HG03378 (cell line): ENCODE measurements around the gene GDF2.

Source experiments
- ATAC-seq: cut with Tn5 transposase; IDR thresholded peaks from one replicate; pipeline ENCODE4 v1.9.1; 2021; ENCODE audit warnings: mild to moderate bottlenecking, moderate library complexity; ENCODE audit not compliant: unreplicated experiment

Gene GDF2

GRCh38 chr10:47350671-47351640 lies 28.7 kb downstream of the GDF2 start:
- no peak for ATAC-seq

DNA sequence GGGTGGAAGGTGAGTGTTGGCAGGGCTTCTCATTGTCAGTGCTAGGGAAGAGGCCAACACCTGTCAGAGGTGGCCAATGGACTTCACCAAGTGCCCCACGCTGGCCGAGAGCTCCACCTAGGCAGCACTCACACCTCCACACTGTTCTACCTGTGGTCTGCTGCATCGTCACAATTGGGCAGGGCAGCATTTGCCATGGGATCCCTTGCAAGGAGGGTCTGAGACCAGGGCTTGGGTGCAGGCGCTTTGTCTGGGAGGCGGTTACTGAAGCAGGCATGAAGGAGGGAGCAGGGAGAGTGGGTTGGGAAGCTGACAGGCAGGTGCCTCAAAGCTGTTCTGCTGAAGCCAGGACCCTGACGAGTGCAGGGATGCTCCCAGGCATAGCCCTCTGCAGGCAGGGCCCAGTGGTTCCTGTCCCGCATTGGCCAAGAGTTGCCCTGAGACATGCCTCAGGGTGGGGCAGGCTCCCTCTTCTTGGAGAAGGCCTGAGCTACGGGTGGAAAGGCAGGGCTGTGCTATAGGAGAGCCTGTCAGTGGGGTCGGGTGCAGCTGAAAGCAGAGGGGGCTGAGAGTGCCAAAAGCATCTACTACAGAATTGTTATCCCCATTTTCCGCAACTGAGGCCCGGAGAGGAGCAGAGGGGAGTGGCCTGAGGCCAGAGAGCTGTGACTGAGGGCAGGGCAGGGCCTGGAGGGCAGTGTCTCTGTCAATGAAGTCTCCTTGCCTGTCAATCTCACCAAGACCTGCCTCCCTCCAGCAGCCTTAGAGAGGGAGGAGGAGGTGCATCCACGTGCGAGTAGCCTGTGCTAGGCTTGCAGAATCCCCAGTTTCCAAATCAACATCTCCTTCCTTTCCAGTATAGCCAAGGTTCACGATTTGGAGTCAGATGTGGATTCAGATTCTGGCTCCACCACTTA lies 29.9 kb downstream of the GDF2 start:
- ATAC-seq, result no peak

DNA sequence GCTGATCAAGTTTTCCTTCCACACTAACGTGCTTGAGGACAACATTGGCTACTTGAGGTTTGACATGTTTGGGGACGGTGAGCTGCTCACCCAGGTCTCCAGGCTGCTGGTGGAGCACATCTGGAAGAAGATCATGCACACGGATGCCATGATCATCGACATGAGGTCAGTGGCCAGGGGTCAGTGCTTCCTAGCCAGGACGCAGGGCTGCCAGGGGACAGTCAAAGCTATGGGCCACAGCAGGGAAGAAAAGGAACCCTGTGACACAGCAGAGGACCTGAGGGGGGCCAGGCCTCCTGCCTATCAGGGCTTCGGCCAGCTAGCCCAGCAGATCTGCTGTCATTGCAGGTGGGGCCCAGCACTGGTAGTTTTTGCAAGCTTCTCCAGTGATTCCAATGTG lies 31.1 kb downstream of the GDF2 start:
- ATAC-seq, result no peak

GRCh38 chr10:47354165-47354564 lies 31.9 kb downstream of the GDF2 start:
- no peak for ATAC-seq

DNA sequence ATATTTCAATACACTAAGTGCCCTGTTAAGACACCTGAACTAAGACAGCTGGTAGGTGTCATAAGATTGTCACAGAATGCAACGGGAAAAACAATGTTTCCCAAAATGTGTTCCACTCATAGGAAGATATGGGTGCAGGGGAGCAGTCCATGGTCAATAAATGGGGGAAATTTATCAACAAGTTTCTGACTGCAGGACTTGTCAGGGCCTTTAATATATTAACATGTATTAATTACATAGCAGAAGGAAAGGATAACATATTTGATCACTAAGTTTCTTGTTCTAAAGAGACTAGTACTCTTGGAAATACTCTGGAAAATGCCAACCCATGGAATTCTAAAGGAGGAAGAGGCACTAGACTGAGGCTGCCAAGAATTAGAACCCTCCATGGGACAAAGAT lies 32.6 kb downstream of the GDF2 start:
- no peak for ATAC-seq

DNA sequence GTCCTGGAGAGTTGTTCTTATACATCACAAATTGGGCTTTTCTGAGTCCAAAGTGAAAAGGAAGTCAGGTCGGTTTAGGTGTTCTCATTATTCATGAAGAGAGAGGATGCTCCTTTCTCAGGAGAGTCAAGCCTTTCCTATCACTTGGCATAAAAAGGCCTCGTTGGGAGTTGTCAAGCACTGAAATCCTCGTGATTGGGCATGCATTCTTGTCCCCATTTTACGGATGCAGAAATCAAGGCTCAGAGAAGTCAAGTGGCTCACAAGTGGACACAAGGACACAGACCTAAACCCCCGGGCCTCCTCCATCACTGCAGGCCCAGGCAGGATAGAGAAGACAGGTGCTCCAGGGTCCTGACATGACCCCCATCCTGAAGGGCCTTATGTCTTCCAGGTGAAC lies 34.5 kb downstream of the GDF2 start:
- ATAC-seq, result no peak

DNA sequence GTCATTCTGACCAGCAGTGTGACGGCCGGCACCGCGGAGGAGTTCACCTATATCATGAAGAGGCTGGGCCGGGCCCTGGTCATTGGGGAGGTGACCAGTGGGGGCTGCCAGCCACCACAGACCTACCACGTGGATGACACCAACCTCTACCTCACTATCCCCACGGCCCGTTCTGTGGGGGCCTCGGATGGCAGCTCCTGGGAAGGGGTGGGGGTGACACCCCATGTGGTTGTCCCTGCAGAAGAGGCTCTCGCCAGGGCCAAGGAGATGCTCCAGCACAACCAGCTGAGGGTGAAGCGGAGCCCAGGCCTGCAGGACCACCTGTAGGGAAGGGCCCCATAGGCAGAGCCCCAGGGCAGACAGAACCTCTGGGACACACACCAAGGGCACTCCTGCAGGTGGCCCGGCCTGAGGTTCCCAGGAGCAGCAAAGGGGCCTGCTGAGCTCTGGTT lies 34.9 kb downstream of the GDF2 start:
- no peak for ATAC-seq

- ATAC-seq, result no peak
Measured at GRCh38 chr10:47357911-47358310, 35.7 kb downstream of the GDF2 start.

GRCh38 chr10:47358457-47358856 lies 36.2 kb downstream of the GDF2 start:
- no peak for ATAC-seq

DNA sequence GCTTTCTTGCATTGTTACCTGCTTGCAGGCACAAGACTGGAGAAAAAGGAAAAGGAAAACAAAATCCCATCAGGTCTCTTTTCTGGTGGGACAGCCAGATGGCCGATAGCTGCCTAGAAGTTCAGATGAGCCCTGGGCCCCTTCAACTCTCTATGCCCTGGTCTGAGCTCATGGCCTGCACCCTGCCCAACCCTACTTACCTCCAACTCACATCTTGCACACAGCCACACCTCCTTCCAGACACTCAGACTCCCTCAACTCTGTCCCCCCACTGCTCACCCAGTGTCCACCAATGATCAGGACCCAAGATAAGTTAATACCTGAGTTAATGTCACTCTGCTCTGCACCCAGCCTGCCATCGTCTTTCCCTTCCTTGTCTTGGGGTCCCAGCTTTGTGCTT lies 36.8 kb downstream of the GDF2 start:
- no peak for ATAC-seq

GRCh38 chr10:47359626-47360418 lies 37.6 kb downstream of the GDF2 start:
- no peak for ATAC-seq

GRCh38 chr10:47360419-47361040 lies 38.3 kb downstream of the GDF2 start:
- no peak for ATAC-seq

- no peak for ATAC-seq
Measured at GRCh38 chr10:47361293-47361692, 39.0 kb downstream of the GDF2 start.

- ATAC-seq, result no peak
Measured at GRCh38 chr10:47362199-47362598, 39.9 kb downstream of the GDF2 start.

DNA sequence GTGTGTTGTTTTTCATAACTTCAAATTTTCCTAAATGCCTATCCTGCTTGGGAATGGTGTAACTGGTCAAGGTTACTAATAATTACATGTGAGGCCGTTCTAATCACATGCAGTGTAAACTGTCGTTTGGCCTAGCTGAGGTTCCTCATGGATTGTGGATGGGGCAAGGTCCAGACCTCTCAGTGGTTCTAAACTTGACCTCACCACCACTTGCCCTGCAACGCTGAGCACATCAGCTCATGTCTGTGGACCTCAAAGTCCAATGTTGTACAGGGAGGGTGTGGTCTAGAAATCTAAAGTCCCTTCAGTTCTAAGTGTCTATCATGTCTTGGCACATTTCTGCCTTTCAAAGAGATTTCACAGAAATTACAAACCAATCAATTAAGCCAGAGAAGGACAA lies 41.5 kb downstream of the GDF2 start:
- ATAC-seq, result no peak

GRCh38 chr10:47364366-47364765 lies 42.1 kb downstream of the GDF2 start:
- ATAC-seq, result no peak

- no peak for ATAC-seq
Measured at GRCh38 chr10:47364911-47365310, 42.7 kb downstream of the GDF2 start.

GRCh38 chr10:47365431-47366180 lies 43.4 kb downstream of the GDF2 start:
- ATAC-seq, result no peak

DNA sequence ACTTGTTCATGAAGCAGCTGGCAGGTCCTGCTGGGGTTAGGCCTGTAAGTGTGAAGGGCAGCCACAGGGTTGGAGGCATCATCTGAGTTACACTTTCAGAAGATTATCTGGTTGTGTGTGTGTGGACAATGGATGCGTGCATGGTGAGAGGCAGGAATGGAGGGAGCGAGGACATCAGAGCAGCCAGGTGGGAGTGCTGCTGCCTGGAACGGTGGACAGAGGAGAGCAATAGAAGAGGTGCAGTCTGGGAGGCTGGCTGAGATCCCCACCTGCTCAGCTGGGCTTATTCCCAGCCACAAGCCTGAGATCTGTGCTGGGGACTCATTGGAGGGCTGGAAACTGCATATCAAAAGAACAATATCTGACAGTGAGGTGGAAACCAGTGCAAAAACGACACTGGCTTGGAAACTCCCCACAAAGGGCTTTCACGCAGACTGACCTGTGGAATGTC lies 44.0 kb downstream of the GDF2 start:
- ATAC-seq, result no peak
